ENCODE data around the gene UBR4. TPM values are rescaled to one million over a fixed set of nuclear protein-coding genes. Genes with fewer than 3 reads are reported as not detected.

The UBR4 gene
- total and polyA plus RNA-seq, 2 of the 8 experiments (the other 6 are each of a cell fraction or from before 2014, with no cell fraction given), result 139 to 152 TPM

DNA sequence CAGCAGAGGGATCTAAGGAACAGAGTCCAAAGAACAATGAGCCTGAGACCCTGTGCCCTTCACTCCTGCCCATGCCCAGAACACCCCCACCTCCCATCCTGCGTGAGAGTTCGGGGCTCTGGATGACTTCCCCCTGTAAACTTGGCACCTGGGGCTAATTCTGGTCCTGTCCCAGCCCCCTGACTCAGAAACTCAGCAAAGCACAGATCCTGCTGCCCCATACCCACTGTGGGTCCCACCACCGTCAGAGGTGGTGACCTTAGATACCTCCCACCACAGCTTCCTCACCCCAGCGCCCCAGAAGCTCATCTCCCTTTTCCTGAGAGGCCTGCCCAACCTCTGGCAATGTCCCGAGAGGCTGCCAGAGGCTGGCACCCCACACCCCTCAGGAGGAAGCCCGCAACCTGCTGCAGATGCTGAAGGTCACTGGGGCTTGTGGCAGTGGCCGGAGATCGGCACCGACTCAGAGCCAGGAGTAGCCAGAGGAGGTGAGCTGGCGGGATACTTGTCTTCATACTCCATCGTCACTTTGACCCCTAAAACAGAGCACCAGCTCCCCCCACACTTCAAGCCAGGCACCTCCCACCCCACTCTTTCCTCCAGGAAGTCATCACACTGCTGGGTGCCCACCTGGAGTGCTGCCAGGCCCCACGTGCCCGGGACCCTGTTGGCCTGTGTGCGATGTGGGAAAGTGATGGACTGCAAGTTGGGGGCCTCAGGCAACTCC is 142.0 kb downstream of the UBR4 start (continued):
- no peak for TF ChIP-seq GABPA (IDR thresholded peaks at IDR 0.05; ENCODE audit: borderline replicate concordance, insufficient read depth, low read length)
- no peak for TF ChIP-seq FOSL1 (IDR thresholded peaks at IDR 0.05; ENCODE audit: insufficient read depth, low read depth, low read length)
